GM21529 (cell line): Measurements from ENCODE around the gene GPR151.

ENCODE experiments used
- ATAC-seq: cut with Tn5 transposase; IDR thresholded peaks from one replicate; pipeline ENCODE4 v1.9.1; 2021; ENCODE audit not compliant: unreplicated experiment

The GPR151 gene

DNA sequence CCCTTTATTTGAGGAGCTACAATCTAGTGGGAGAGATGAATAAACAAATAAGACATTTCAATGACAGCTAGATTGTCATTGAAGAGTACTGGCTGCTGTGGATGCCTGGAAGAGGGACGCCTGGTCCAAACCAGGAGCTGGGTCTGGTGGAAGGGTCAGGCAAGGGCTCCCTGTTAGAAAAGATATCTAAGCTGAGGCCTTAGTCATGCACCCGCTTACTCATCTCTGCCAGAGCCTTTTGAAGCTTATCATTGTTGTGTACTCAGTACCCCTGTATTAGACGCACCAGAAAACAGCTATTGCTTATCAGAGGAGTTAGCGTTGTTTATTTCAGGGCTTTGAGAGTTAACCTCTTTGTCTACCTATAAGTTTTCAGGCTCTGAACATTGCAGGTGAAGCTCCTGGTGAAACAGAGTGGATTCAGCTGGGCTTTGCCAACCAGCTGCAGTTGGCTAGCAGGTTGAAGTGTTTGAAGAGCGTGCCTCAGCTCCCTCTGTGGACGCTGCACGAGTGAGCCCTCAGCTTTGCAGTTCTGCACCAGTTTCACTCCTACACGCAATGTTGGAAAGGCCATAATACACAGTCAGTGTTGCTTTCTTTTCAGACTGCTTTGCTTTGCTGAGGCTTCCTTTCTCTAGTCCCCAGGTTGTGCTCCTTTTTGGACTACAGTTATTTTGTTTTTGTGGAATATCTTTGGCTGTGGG is 5.6 kb upstream of the GPR151 start:
- ATAC-seq: no peak

DNA sequence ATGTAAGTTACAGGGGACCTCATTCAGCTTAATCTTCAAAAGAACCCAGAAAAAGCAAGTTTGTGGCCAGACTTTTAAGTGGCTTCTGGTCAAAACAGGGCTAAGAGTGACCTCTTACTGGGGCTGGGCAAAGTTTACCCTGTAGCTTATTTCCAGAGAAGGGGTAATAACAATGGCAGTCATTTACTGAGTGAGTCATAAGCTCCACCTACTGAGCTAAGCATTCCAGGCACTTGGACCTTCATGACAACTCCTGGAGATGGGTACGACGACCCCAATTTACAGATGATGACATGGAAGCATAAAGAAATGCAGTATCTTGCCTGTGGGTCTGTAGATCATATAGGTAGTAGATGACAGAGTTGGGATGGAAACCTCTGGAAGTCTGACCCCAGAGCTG is 4.7 kb upstream of the GPR151 start:
- no peak for ATAC-seq

- ATAC-seq: no peak
Observed at GRCh38 chr5:146519554-146519953, 3.6 kb upstream of the GPR151 start.

DNA sequence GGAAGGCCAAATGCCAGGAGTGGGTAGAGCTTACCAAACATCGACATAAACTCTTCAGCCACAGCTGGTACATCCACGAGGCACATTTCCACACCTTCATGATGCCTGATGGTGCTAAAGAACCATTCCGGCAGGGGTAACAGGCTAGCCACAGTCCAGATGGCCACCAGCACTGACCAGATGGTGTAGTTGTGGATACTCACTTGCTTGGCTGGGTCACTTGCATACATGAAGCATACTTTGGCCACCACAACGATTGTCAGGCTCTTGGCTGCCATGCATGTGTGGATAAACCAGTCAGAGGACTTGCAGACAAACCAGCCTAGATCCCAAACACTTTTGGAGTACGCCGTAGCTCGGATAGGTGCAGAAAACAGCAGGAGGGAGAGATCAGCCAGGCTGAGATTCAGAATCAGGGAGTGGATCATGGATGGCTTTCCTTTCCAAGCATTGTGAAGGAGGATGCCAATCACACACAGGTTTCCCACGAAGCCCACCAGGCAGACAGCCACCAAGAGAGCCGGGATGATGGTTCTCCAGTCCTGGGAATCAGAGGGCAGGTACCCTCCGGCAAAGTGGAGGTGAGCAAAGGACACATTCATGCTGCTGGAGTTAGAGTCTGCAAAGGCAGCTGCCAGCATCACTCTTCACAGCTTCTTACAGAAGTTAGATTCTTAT is 378 bp downstream of the GPR151 start:
- ATAC-seq: no peak

- no peak for ATAC-seq
Observed at GRCh38 chr5:146514575-146514974, 1.4 kb downstream of the GPR151 start.

GRCh38 chr5:146513462-146513861 is 2.5 kb downstream of the GPR151 start:
- ATAC-seq: no peak

DNA sequence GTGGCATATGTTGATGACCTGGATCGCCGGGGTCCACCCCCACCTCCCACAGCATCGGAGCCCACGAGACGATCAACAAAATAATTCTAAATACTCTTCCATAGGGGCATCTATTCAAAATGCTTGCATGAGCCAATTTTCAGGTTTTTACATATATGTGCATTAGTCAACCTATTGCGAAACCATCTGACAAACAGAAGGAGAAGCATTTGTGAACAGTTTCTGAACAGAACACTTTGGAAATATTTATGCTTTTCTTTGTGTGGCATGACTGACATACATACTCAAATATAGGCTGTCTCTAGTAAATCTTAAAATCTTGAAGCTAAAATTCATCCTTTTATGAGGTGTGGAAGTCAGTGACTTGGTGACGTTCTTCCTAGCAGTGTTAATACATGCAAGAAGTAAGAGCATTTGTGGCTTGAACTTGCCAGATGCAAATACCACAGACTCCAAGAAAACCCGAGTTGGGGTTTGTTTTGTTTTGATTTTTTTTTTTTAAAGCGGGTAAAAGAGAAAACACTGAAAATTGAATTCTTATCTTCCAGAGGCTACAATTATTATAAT is 5.3 kb downstream of the GPR151 start:
- no peak for ATAC-seq

DNA sequence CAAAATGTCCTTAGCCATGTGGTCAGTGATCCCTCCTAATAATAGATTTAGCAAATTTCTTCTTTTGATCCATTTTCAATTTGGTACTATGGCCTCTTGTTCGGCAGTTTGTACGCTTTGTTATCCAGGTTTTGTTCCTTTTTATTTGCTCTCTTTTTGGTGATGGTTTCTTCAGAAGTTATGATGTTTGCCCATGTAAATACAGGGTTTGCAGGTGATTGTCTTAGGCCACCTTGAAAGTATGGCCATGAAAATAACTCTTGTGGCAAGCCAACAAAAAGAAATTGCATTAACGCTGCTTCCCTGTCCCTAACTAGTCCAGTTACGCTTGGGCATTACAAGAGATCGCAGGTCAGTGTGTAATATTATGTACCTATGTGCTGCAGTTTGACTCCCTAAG is 8.6 kb downstream of the GPR151 start:
- ATAC-seq: no peak

DNA sequence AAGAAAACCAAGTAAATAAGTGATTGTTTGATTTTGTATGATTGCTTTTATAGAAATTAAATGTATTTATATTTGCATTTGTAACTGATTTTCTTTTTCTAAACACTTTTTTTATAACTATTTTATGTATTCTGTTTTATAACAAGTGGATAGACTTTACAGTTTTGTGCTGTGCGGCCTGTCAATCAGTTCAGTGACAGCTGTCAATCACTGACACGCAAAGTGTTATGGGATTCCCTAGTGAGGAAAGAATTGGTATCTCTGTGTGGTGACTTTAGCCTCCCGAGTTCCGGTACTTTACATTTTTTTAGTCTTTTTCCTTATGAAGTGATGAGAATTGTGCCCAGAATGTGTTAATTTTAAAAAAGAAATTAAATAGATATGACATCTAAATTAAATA is 16.3 kb downstream of the GPR151 start:
- no peak for ATAC-seq

DNA sequence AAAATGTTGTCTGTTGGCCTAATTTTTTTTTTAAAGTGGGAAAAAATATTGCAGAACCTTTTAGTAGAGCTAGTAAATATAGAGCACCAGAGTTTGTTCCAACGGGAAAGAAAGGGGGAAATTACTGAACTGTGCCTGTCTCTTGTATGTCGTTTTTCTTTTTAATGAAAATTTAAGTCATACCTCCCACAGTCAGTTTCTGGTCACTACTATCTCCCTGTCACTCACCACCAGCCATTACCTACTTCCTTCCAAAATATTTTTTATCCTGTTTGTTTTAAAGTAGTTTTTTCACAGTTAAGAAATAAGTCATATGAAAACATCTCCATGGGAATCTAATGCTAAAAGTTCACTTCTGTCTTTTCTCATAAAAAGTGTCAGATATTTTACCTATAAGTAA is 21.3 kb downstream of the GPR151 start:
- ATAC-seq: no peak

DNA sequence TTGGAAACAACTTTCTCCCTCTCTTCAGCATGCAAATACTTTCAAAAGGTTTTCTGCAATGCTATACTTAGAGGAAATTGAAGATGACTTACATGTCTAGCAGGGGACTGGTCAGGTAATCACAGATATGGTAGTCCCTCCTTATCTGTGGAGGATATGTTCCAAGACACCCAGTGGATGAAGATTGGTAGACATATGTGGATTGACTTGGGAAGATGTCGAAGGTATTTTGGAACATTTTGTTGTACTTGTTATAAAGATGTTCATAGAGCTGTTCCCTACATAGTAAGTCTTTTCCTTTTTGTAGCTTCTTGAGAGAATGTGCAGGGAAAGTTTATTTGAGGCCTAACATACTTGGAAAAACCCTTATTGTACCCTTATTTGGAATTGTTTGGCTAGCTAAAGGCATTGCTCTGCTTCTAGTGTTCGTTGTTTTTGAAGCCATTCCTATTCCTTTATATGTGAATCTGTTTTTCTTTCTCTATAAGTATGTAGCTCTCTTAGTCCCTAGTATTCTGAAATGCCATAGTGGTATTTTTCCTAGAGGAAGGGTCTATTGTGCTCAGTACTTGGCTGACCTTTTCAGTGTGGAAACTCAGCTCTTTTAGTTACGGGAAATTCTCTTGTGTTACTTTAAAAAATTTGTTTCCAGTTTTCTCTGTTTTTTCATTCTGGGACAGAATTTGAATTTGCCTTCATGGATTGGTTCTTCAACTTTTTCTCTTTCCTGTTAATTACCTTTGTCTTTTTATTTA is 25.7 kb downstream of the GPR151 start:
- ATAC-seq: no peak

- no peak for ATAC-seq
Observed at GRCh38 chr5:146484714-146485391, 31.1 kb downstream of the GPR151 start.

DNA sequence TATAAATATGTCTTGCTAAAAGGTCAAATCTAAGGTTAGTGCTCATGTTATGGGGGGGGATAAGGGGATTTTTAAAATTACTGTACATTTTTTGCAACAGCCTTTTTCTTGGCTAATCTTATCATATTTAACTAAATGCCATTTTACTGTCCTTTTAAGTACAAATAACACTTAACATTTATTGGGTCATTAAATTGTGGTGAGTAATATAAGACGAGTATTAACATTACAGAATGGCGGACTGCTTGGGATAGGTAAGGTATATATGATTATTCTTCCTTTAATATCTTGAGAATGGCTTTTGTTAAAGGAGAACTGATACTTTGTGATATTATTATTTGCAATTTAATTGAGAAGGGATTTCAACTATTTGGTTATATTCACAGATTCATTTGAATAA is 33.2 kb downstream of the GPR151 start:
- ATAC-seq: no peak

- no peak for ATAC-seq
Observed at GRCh38 chr5:146475906-146476305, 40.1 kb downstream of the GPR151 start.

DNA sequence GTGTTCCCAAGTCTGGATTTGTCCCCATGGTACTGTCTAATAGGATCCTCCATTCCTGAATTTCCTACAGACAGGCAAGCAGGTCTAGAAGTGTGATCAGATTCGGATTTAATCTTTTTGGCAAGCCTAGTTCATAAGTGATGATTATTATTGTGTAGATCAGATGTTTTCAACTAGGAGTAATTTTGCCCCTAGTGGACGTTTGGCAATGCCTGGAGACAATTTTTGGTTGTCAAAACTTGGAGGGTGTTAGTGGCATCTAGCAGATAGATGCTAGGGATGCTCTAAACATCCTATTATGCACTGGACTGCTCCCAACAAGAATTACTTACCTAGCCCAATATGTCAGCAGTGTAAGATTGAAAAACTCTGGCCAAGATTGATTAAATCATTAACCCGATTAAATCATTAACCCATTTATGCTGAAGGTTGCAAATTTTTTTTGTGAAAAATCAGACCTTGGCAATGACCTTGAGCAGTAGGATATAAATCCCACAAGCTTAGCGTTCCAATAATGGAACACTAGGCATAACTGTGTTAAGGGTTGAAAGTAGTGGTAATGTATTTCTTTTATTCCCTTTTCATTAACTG is 40.7 kb downstream of the GPR151 start:
- ATAC-seq: no peak

DNA sequence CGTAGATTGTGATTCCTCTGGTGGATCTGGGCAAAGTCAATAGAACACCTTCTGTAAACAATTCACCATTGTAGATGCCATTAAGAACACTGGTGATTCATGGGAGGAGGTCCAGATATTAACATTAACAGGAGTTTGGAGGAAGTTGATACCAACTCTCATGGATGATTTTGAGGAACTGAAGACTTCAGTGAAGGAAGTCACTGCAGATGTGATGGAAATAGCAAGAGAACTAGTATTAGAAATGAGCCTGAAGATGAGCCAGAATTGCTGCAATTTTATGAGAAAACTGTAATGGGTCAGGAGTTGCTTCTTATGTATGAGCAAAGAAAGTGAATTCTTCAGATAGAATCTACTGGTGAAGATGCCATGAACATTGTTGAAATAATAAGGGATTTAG is 41.9 kb downstream of the GPR151 start:
- ATAC-seq: no peak

GRCh38 chr5:146467760-146468159 is 48.2 kb downstream of the GPR151 start:
- no peak for ATAC-seq

DNA sequence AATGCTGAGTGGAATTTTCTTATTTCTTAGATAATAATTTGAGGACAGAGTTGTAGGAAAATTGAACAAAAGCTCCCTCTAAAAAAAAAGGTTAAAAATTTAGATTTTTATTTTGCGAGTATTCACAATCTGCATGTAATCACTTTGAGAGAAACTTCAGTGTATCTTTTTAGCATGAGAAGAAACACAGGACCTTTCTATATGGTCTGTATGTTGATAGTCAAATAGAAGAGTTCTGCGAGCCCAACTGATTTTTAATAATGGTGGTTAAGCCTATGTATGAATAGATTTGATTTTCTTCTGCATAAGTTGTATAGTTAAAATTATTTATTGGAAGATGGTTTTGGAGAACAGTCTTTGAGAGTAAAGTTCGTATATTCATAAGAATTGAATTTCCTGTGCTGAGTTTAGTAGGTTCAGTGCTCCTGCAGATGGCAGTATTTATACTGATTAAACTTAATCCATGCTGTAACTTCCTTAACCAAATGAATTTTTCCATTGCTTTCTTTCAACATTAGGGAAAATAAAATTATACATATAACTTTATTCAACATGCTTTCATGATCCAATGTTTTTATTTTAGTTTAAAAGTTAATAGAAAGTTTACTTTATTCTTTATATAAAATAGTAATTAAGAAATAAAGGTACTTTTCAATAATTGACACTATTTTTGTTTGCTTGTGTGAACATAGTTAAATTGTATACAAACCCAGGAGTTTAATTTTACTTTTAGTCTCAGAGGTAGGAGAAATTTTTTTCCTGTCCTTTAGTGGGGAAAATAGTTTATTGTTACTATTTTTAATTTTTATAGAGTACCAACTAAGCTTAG is 49.3 kb downstream of the GPR151 start:
- no peak for ATAC-seq

DNA sequence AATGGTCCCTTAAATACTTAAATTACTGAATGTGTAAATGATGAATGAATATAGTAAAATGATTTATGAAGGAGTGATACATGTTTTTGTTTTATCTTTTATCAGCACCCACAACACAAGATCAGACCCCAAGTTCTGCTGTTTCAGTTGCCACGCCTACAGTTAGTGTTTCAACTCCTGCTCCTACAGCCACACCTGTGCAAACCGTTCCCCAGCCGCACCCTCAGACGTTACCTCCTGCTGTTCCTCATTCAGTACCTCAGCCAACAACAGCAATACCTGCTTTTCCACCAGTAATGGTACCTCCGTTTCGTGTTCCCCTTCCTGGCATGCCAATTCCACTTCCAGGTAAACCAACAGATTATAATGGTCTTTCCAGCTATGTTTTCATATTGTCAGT is 52.5 kb downstream of the GPR151 start:
- no peak for ATAC-seq
